ENCODE data around the gene NAA80.

The NAA80 gene

GRCh38 chr3:50297896-50298725 lies 1.1 kb downstream of the NAA80 start:
- CTCF ChIA-PET = interaction anchor here (0.9 to 2.1 kb wide), 3 partner anchors 24 to 104 kb away, joined by 3 to 8 read pairs (median 3); no protein-coding TSS in a partner anchor
- TF ChIP-seq LEF1 (IDR thresholded peaks at IDR 0.05; ENCODE audit: borderline replicate concordance) (no peak), FOXM1 (IDR thresholded peaks at IDR 0.05; ENCODE audit: borderline replicate concordance) (no peak), TARDBP (IDR thresholded peaks at IDR 0.05) (no peak), NFRKB (IDR thresholded peaks at IDR 0.05) (no peak), FOXA1 (IDR thresholded peaks at IDR 0.05) (no peak), HDGF (IDR thresholded peaks at IDR 0.05; ENCODE audit: borderline replicate concordance) (no peak), PKNOX1 (IDR thresholded peaks at IDR 0.05) (no peak), ELF4 (IDR thresholded peaks at IDR 0.05) (no peak), CTBP1 (IDR thresholded peaks at IDR 0.05; ENCODE audit: borderline replicate concordance) (no peak), SP1 (IDR thresholded peaks at IDR 0.05) (no peak), SUZ12 (IDR thresholded peaks at IDR 0.05) (no peak), L3MBTL2 (conservative IDR thresholded peaks at IDR 0.05) (no peak), ARNT (IDR thresholded peaks at IDR 0.05) (no peak)
- POLR2A ChIA-PET = interaction anchor here (1.1 to 3.5 kb wide), 5 partner anchors 23 to 39 kb away, joined by 3 to 23 read pairs (median 11); partner anchors contain the start of gene TUSC2
- no peak for DNase-seq (ENCODE audit: extremely low spot score)

DNA sequence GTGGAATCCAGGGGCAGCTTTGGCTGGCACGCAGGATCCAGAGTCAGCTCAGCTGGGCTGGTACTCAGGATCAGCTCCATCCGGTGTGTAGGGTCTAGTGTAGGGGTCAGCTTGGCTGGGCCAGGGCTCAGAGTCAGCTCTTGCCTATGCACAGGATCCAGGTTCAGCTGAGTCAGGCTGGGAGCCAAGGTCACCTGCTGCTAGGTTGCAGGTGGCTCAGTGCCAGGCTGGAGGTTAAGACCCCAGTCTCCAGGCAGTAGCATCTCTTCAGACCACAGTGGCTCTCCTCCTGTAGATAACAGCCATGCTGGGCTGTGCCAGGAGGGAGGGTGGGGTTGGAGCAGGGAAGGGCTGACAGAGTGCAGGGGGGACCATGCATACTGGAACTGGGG lies 1.8 kb downstream of the NAA80 start:
- POLR2A ChIA-PET = interaction anchor here (0.7 to 3.5 kb wide), 3 partner anchors 30 to 39 kb away, joined by 3 to 21 read pairs (median 4); partner anchors contain the start of gene TUSC2
- CTCF ChIA-PET = interaction anchor here (0.9 kb wide), 1 partner anchor 23 kb away, joined by 3 read pairs; no protein-coding TSS in a partner anchor

DNA sequence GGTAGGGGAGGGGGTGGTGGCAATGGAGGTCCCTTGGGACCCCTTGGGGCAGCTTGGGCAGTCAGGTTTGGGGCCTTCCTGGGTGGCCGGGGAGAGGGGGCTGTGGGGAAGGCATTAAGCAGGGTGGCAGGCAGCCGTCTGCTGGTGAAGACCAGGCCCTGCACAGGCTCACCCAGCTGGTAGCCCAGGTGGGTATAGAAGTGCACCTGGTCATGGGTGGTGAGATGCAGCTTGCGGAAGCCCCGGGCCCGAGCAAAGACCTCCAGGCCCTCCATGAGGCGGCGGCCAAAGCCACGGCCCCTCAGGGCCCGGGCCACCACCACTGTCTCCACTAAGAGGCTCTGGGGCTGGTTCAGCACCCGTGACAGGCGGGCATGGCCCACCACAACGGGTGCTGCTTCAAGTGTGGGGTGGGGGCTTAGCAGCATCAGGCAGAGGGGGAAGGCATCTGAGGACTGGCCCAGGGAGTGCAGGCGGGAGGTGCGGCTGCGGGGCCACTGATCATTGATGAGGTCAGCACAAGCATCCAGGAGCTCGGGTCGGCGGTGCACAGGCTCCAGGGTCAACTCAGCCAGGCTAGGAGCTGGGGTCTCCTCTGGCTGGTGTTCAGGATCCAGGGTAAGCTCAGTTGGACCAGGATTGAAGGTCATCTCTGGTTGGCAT lies 2.4 kb downstream of the NAA80 start:
- DNase-seq (ENCODE audit: extremely low spot score) = no peak
- POLR2A ChIA-PET = interaction anchor here (0.7 to 3.5 kb wide), 3 partner anchors 30 to 40 kb away, joined by 3 to 21 read pairs (median 4); partner anchors contain the start of gene TUSC2
- TF ChIP-seq ZNF384 (IDR thresholded peaks at IDR 0.05) (no peak), HDGF (IDR thresholded peaks at IDR 0.05; ENCODE audit: borderline replicate concordance) (no peak), BHLHE40 (IDR thresholded peaks at IDR 0.05; ENCODE audit: borderline replicate concordance) (no peak), ELF4 (IDR thresholded peaks at IDR 0.05) (no peak), FOXA1 (IDR thresholded peaks at IDR 0.05) (no peak)
- CTCF ChIA-PET = no interaction called here

More for the DNA sequence above, 1.8 kb downstream of the NAA80 start:
- no peak for DNase-seq (ENCODE audit: extremely low spot score)
- TF ChIP-seq PKNOX1 (IDR thresholded peaks at IDR 0.05) (no peak), FOXM1 (IDR thresholded peaks at IDR 0.05; ENCODE audit: borderline replicate concordance) (no peak), LEF1 (IDR thresholded peaks at IDR 0.05; ENCODE audit: borderline replicate concordance) (no peak), HDGF (IDR thresholded peaks at IDR 0.05; ENCODE audit: borderline replicate concordance) (no peak), FOXK2 (IDR thresholded peaks at IDR 0.05) (no peak), SUZ12 (IDR thresholded peaks at IDR 0.05) (no peak), ZNF384 (IDR thresholded peaks at IDR 0.05) (no peak)

GRCh38 chr3:50295553-50296431 lies 3.4 kb downstream of the NAA80 start:
- ChIA-PET CTCF (no interaction called here), POLR2A (interaction anchor here (1.0 to 2.5 kb wide), 3 partner anchors 11 to 509 kb away, joined by 3 to 12 read pairs (median 4); partner anchors contain the start of gene IP6K1)
- no peak for TF ChIP-seq ELF4 (IDR thresholded peaks at IDR 0.05)
- TF ChIP-seq NFRKB (IDR thresholded peaks at IDR 0.05) = no peak
- TF ChIP-seq BHLHE40 (IDR thresholded peaks at IDR 0.05; ENCODE audit: borderline replicate concordance) = no peak
- no peak for DNase-seq (ENCODE audit: extremely low spot score)

DNA sequence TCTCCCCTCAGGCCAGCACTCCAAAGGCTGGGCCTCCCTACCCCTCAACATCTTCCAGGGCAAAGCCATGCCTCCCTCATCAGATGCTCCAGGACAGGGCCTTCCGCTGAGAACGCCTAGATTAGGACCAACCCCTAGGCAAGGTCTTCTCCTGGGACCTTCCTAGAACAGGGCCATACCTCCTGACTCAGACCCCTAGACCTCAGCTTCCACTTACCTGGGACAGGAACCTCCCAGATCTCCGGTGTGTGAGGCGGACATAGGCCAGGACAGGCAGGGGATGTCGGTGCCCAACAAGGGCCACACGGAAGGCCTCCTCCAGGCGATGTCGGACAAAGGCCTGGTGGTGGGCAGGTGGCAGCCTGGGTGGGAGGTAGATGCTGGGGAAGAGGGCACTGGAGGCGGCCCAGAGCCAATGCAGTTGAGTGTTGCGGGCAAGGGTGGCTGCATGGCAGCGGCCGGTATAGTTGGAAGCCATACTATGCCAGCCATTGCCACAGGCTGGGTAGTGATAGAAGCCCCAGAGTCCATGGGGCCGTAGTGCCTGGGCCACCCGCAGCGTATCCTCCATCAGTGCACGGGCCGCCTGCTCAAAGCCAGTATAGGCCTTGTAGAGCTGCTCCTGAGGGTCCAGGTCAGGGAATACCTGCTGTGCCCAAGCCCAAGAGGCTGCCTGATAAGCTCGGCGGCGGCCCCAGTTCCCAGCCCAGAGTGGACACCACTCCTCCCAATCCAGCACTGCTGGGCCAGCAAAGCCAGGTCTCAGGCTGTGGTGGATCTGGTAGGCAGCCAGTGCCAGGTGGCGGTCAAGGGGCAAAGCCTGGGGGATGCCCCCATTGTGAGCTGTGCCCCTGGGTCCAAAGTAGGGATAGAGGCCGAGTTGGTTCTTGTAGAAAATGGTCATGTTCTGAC lies 4.5 kb downstream of the NAA80 start:
- CTCF ChIA-PET = no interaction called here
- POLR2A ChIA-PET = interaction anchor here (1.0 to 2.5 kb wide), 3 partner anchors 10 to 508 kb away, joined by 3 to 12 read pairs (median 4); partner anchors contain the start of gene IP6K1
- TF ChIP-seq FOXA1 (IDR thresholded peaks at IDR 0.05) (no peak), SP1 (IDR thresholded peaks at IDR 0.05) (no peak), PKNOX1 (IDR thresholded peaks at IDR 0.05) (no peak), BHLHE40 (IDR thresholded peaks at IDR 0.05; ENCODE audit: borderline replicate concordance) (no peak), HDGF (IDR thresholded peaks at IDR 0.05; ENCODE audit: borderline replicate concordance) (no peak), ARNT (IDR thresholded peaks at IDR 0.05) (no peak), NFRKB (IDR thresholded peaks at IDR 0.05) (no peak), SUZ12 (IDR thresholded peaks at IDR 0.05) (no peak), ZNF384 (IDR thresholded peaks at IDR 0.05) (no peak), FOXK2 (IDR thresholded peaks at IDR 0.05) (no peak), FOXM1 (IDR thresholded peaks at IDR 0.05; ENCODE audit: borderline replicate concordance) (no peak), ELF4 (IDR thresholded peaks at IDR 0.05) (no peak), TARDBP (IDR thresholded peaks at IDR 0.05) (no peak)
- no peak for DNase-seq (ENCODE audit: extremely low spot score)
